B cell (primary cell): Measurements from ENCODE around the gene HOXB9.

Source experiments
- EZH2 ChIP-seq: IDR thresholded peaks from 2 replicates; pipeline ENCODE4 v1.6.1; 2012; ENCODE audit warnings: borderline replicate concordance, low read depth, mild to moderate bottlenecking, moderate library complexity, low read length; ENCODE audit not compliant: insufficient read depth, poor library complexity, severe bottlenecking
- TF ChIP-seq, protein P1 (sequence below): fragments of 200-600 bp; IDR thresholded peaks from one replicate; pipeline ENCODE4 v1.8.0; 2022; ENCODE audit warnings: antibody characterized with exemption, mild to moderate bottlenecking

DNA sequence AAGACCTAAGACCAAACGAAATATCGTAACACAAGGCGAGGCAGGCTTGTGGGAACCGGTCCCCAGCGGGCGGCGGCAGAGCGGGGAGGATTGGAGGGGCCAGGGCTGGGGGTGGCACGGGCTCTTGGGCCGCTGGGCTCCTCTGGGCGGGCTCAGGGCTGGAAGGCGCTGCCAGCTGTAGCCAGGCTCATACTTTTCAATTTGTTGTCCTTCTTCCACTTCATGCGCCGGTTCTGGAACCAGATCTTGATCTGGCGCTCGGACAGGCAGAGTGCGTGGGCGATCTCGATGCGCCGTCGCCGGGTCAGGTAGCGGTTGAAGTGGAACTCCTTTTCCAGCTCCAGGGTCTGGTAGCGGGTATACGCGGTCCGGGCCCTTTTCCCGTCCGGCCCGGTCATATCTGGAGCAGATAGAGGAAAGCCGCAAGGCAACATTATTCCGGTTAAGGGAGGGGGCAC lies 34.1 kb downstream of the HOXB9 start:
- TF ChIP-seq EZH2 = no peak
- TF ChIP-seq, protein P1, sequence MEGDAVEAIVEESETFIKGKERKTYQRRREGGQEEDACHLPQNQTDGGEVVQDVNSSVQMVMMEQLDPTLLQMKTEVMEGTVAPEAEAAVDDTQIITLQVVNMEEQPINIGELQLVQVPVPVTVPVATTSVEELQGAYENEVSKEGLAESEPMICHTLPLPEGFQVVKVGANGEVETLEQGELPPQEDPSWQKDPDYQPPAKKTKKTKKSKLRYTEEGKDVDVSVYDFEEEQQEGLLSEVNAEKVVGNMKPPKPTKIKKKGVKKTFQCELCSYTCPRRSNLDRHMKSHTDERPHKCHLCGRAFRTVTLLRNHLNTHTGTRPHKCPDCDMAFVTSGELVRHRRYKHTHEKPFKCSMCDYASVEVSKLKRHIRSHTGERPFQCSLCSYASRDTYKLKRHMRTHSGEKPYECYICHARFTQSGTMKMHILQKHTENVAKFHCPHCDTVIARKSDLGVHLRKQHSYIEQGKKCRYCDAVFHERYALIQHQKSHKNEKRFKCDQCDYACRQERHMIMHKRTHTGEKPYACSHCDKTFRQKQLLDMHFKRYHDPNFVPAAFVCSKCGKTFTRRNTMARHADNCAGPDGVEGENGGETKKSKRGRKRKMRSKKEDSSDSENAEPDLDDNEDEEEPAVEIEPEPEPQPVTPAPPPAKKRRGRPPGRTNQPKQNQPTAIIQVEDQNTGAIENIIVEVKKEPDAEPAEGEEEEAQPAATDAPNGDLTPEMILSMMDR = no peak
